ENCODE measurements around the gene CYB561D1. TPM values are rescaled to one million over a fixed set of nuclear protein-coding genes. Genes with fewer than 3 reads are reported as not detected.
"Not testable (repeated sequence)": the region's sequence is repeated elsewhere in the genome, so short reads cannot be mapped to it uniquely, and the experiment has no call there.

Gene CYB561D1
- total RNA-seq, 1 donor from 2014 or later = 10.8 TPM

- Mint-ChIP-seq H3K27me3 (ENCODE audit: low read depth) (peaks cover 72% of the 10 kb centered on the region), H3K27ac (ENCODE audit: unreplicated experiment) (no peak overlapping the region), H3K4me3 (ENCODE audit: unreplicated experiment) (no peak overlapping the region), H3K36me3 (ENCODE audit: low read depth) (no peaks in the 10 kb centered on the region), H3K4me1 (ENCODE audit: low read depth) (peaks cover 3% of the 10 kb centered on the region), H3K9me3 (ENCODE audit: low read depth) (no peaks in the 10 kb centered on the region)
- TF ChIP-seq CTCF (IDR thresholded peaks at IDR 0.05) = no peak
- no peak for DNase-seq (ENCODE audit: low spot score)
These were observed 25.0 kb upstream of the CYB561D1 start for GRCh38 chr1:109468903-109469302.

GRCh38 chr1:109470245-109470644 lies 23.6 kb upstream of the CYB561D1 start:
- no peak for DNase-seq (ENCODE audit: low spot score)
- Mint-ChIP-seq H3K27me3 (ENCODE audit: low read depth) (peaks cover 58% of the 10 kb centered on the region), H3K4me1 (ENCODE audit: low read depth) (peaks cover 3% of the 10 kb centered on the region), H3K27ac (ENCODE audit: unreplicated experiment) (no peak overlapping the region), H3K36me3 (ENCODE audit: low read depth) (no peaks in the 10 kb centered on the region), H3K9me3 (ENCODE audit: low read depth) (no peaks in the 10 kb centered on the region), H3K4me3 (ENCODE audit: unreplicated experiment) (no peak overlapping the region)
- TF ChIP-seq CTCF (IDR thresholded peaks at IDR 0.05) = no peak

GRCh38 chr1:109472779-109473178 lies 21.1 kb upstream of the CYB561D1 start:
- Mint-ChIP-seq H3K27ac (ENCODE audit: unreplicated experiment) (no peak overlapping the region), H3K9me3 (ENCODE audit: low read depth) (no peaks in the 10 kb centered on the region), H3K4me1 (ENCODE audit: low read depth) (no peaks in the 10 kb centered on the region), H3K27me3 (ENCODE audit: low read depth) (peaks cover 52% of the 10 kb centered on the region), H3K4me3 (ENCODE audit: unreplicated experiment) (no peak overlapping the region), H3K36me3 (ENCODE audit: low read depth) (no peaks in the 10 kb centered on the region)
- DNase-seq (ENCODE audit: low spot score) = no peak
- TF ChIP-seq CTCF (IDR thresholded peaks at IDR 0.05) = no peak

GRCh38 chr1:109473284-109474057 lies 20.4 kb upstream of the CYB561D1 start:
- not testable (repeated sequence) for H3K4me3 Mint-ChIP-seq (ENCODE audit: unreplicated experiment); H3K9me3 Mint-ChIP-seq (ENCODE audit: low read depth); H3K4me1 Mint-ChIP-seq (ENCODE audit: low read depth); H3K36me3 Mint-ChIP-seq (ENCODE audit: low read depth); DNase-seq (ENCODE audit: low spot score); H3K27ac Mint-ChIP-seq (ENCODE audit: unreplicated experiment)
- peaks cover 50% of the 10 kb centered on the region for H3K27me3 Mint-ChIP-seq (ENCODE audit: low read depth)

- Mint-ChIP-seq H3K27me3 (ENCODE audit: low read depth) (peaks cover 53% of the 10 kb centered on the region), H3K27ac (ENCODE audit: unreplicated experiment) (no peak overlapping the region), H3K9me3 (ENCODE audit: low read depth) (no peaks in the 10 kb centered on the region), H3K36me3 (ENCODE audit: low read depth) (no peaks in the 10 kb centered on the region), H3K4me3 (ENCODE audit: unreplicated experiment) (no peak overlapping the region), H3K4me1 (ENCODE audit: low read depth) (no peaks in the 10 kb centered on the region)
- DNase-seq (ENCODE audit: low spot score) = no peak
- TF ChIP-seq CTCF (IDR thresholded peaks at IDR 0.05) = no peak
These were observed 19.2 kb upstream of the CYB561D1 start for GRCh38 chr1:109474697-109475096.

- Mint-ChIP-seq H3K9me3 (ENCODE audit: low read depth) (no peaks in the 10 kb centered on the region), H3K4me3 (ENCODE audit: unreplicated experiment) (no peak overlapping the region), H3K36me3 (ENCODE audit: low read depth) (no peaks in the 10 kb centered on the region), H3K4me1 (ENCODE audit: low read depth) (no peaks in the 10 kb centered on the region), H3K27me3 (ENCODE audit: low read depth) (peaks cover 53% of the 10 kb centered on the region), H3K27ac (ENCODE audit: unreplicated experiment) (no peak overlapping the region)
- no peak for TF ChIP-seq CTCF (IDR thresholded peaks at IDR 0.05)
- DNase-seq (ENCODE audit: low spot score) = no peak
These were observed 18.6 kb upstream of the CYB561D1 start for GRCh38 chr1:109475261-109475660.
